ENCODE results near the gene KIFBP.

KIFBP gene

DNA sequence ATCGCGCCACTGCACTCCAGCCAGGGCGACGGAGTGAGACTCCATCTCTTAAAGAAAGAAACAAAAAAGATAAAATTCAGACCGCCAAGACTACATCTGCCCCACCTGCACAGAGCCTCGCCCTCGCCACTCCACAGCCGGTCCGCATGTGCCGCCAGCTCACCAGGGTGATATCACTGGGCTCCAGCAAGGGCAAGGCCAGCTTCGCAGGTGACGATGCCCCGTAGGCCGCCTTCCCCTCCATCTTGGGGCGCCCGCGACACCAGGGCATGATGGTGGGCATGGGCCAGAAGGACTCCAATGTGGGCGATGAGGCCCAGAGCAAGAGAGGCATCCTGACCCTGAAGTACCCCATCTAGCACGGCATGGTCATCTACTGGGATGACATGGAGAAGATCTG is 34.0 kb downstream of the KIFBP start:
- peak overlapping the region in 1 of 2 donors; percentile 68 for H3K4me3 ChIP-seq (ENCODE audit: low read length in 2 of 2)
- peak overlapping the region; percentile 79 for H4K91ac ChIP-seq (ENCODE audit: low read depth, low read length, poor library complexity)
- no peak overlapping the region for H3K4me2 ChIP-seq (ENCODE audit: insufficient read depth, low read length, poor library complexity, severe bottlenecking)
- no peak overlapping the region for H3K27ac ChIP-seq (replicated peaks; ENCODE audit: low read length)
- no peaks in the 10 kb centered on the region for H3K27me3 ChIP-seq (ENCODE audit: control insufficient read depth in 3 of 3, insufficient read depth in 3 of 3, low read depth in 1 of 3, low read length in 3 of 3)
- H3K36me3 ChIP-seq (replicated peaks in 1 of 2; ENCODE audit: control insufficient read depth in 2 of 2, insufficient read depth in 2 of 2, low read length in 2 of 2) = peaks cover 0 to 7% of the 10 kb centered on the region in 2 donors
- H3K23ac ChIP-seq (ENCODE audit: low read depth, low read length, poor library complexity) = no peak overlapping the region
- H4K8ac ChIP-seq (ENCODE audit: low read depth, low read length) = no peak overlapping the region
- H2AFZ ChIP-seq (ENCODE audit: low read length) = no peak overlapping the region
- H2BK120ac ChIP-seq (ENCODE audit: low read depth, low read length) = no peak overlapping the region
- H2BK12ac ChIP-seq (ENCODE audit: low read length) = no peak overlapping the region
- H3K4ac ChIP-seq (ENCODE audit: low read length) = no peak overlapping the region
- DNase-seq (ENCODE audit: low spot score) = no peak
- no peaks in the 10 kb centered on the region for H3K9me3 ChIP-seq (replicated peaks in 1 of 2; ENCODE audit: control insufficient read depth in 2 of 2, insufficient read depth in 1 of 2, low read depth in 1 of 2, low read length in 2 of 2)
- H3K18ac ChIP-seq (ENCODE audit: low read length) = no peak overlapping the region
- H3K14ac ChIP-seq (ENCODE audit: low read length) = no peak overlapping the region
- H2AK5ac ChIP-seq (ENCODE audit: low read depth, low read length) = no peak overlapping the region
- H3K4me1 ChIP-seq (ENCODE audit: control insufficient read depth in 2 of 2, insufficient read depth in 1 of 2, low read depth in 1 of 2, low read length in 2 of 2) = no peaks in the 10 kb centered on the region
- no CpG with 5 or more reads among the region's 19 CpGs for WGBS, 2 donors (ENCODE audit: extremely low coverage in 2 of 2, insufficient read length in 2 of 2, insufficient replicate concordance in 1 of 2)
- H3K79me1 ChIP-seq (ENCODE audit: low read depth, low read length) = no peaks in the 10 kb centered on the region
- H3K9ac ChIP-seq (ENCODE audit: low read depth, low read length, poor library complexity) = no peak overlapping the region
- H2BK5ac ChIP-seq (ENCODE audit: low read length) = no peak overlapping the region
- H2BK15ac ChIP-seq (ENCODE audit: low read length) = no peak overlapping the region

DNA sequence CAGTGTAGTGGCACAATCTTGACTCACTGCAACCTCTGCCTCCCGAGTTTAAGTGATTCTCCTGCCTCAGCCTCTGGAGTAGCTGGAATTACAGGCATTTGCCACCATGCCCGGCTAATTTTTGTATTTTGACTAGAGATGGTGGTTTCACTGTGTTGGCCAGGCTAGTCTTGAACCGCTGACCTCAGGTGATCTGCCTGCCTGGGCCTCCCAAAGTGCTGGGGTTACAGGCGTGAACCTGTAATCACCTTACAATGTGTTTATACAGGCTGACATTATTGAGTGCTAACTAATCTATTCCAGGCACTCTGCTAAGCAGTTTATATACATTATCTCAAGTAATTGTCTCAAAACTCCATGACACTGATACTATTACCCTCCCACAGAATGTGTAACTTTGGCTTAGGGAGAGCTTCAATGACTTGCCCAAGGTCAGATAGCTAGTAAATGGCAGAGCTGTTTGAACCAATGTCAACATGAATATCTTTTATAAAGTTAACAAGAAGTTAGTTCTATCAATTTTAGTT is 36.8 kb downstream of the KIFBP start:
- H2AK5ac ChIP-seq (ENCODE audit: low read depth, low read length) = no peak overlapping the region
- H3K4me2 ChIP-seq (ENCODE audit: insufficient read depth, low read length, poor library complexity, severe bottlenecking) = no peak overlapping the region
- no peak overlapping the region for H3K18ac ChIP-seq (ENCODE audit: low read length)
- H4K91ac ChIP-seq (ENCODE audit: low read depth, low read length, poor library complexity) = no peak overlapping the region
- H3K9me3 ChIP-seq (replicated peaks in 1 of 2; ENCODE audit: control insufficient read depth in 2 of 2, insufficient read depth in 1 of 2, low read depth in 1 of 2, low read length in 2 of 2) = peaks cover 5 to 7% of the 10 kb centered on the region in 2 donors
- H3K14ac ChIP-seq (ENCODE audit: low read length) = no peak overlapping the region
- H3K4me3 ChIP-seq (ENCODE audit: low read length in 2 of 2) = no peak overlapping the region
- no peaks in the 10 kb centered on the region for H3K79me1 ChIP-seq (ENCODE audit: low read depth, low read length)
- WGBS, 2 donors (ENCODE audit: extremely low coverage in 2 of 2, insufficient read length in 2 of 2, insufficient replicate concordance in 1 of 2) = no CpG with 5 or more reads among the region's 4 CpGs
- H3K27me3 ChIP-seq (ENCODE audit: control insufficient read depth in 3 of 3, insufficient read depth in 3 of 3, low read depth in 1 of 3, low read length in 3 of 3) = peaks cover 0 to 3% (median 0%) of the 10 kb centered on the region in 3 experiments
- no peaks in the 10 kb centered on the region for H3K36me3 ChIP-seq (replicated peaks in 1 of 2; ENCODE audit: control insufficient read depth in 2 of 2, insufficient read depth in 2 of 2, low read length in 2 of 2)
- DNase-seq (ENCODE audit: low spot score) = no peak
- H3K4ac ChIP-seq (ENCODE audit: low read length) = no peak overlapping the region
- no peak overlapping the region for H2BK120ac ChIP-seq (ENCODE audit: low read depth, low read length)
- no peak overlapping the region for H2BK12ac ChIP-seq (ENCODE audit: low read length)
- no peak overlapping the region for H3K23ac ChIP-seq (ENCODE audit: low read depth, low read length, poor library complexity)
- no peak overlapping the region for H2AFZ ChIP-seq (ENCODE audit: low read length)
- H2BK15ac ChIP-seq (ENCODE audit: low read length) = no peak overlapping the region
- no peak overlapping the region for H4K8ac ChIP-seq (ENCODE audit: low read depth, low read length)
- no peaks in the 10 kb centered on the region for H3K4me1 ChIP-seq (ENCODE audit: control insufficient read depth in 2 of 2, insufficient read depth in 1 of 2, low read depth in 1 of 2, low read length in 2 of 2)
- H3K9ac ChIP-seq (ENCODE audit: low read depth, low read length, poor library complexity) = no peak overlapping the region
- H2BK5ac ChIP-seq (ENCODE audit: low read length) = no peak overlapping the region
- no peak overlapping the region for H3K27ac ChIP-seq (replicated peaks; ENCODE audit: low read length)

DNA sequence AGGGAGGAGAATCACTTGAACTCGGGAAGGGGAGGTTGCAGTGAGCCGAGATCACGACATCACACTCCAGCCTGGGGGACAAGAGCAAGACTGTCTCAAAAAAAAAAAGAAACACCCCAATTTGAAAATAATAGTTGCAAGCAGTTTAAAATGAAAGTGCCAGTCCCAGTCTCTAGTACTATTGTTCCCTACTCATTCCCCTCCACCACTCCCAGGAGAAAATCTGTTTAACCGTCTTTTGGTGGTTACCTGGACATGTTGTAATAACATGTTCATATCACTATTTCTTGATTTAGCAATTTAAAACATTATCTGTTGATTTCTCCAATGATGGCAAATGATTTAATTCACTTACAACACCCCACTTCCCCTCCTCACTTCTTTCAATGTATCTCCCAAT is 44.7 kb downstream of the KIFBP start:
- Histone ChIP-seq H3K14ac (ENCODE audit: low read length) (no peak overlapping the region), H3K27me3 (ENCODE audit: control insufficient read depth in 3 of 3, insufficient read depth in 3 of 3, low read depth in 1 of 3, low read length in 3 of 3) (peaks cover 0 to 3% (median 0%) of the 10 kb centered on the region in 3 experiments), H3K27ac (replicated peaks; ENCODE audit: low read length) (no peak overlapping the region), H3K36me3 (replicated peaks in 1 of 2; ENCODE audit: control insufficient read depth in 2 of 2, insufficient read depth in 2 of 2, low read length in 2 of 2) (no peaks in the 10 kb centered on the region), H3K9me3 (replicated peaks in 1 of 2; ENCODE audit: control insufficient read depth in 2 of 2, insufficient read depth in 1 of 2, low read depth in 1 of 2, low read length in 2 of 2) (peaks cover 5 to 9% of the 10 kb centered on the region in 2 donors), H3K4me3 (ENCODE audit: low read length in 2 of 2) (no peak overlapping the region), H2BK5ac (ENCODE audit: low read length) (no peak overlapping the region), H2BK120ac (ENCODE audit: low read depth, low read length) (no peak overlapping the region), H3K9ac (ENCODE audit: low read depth, low read length, poor library complexity) (no peak overlapping the region), H3K4me1 (ENCODE audit: control insufficient read depth in 2 of 2, insufficient read depth in 1 of 2, low read depth in 1 of 2, low read length in 2 of 2) (no peaks in the 10 kb centered on the region), H2AK5ac (ENCODE audit: low read depth, low read length) (no peak overlapping the region), H2BK15ac (ENCODE audit: low read length) (no peak overlapping the region), H3K79me1 (ENCODE audit: low read depth, low read length) (no peaks in the 10 kb centered on the region), H3K18ac (ENCODE audit: low read length) (no peak overlapping the region), H3K23ac (ENCODE audit: low read depth, low read length, poor library complexity) (no peak overlapping the region), H2BK12ac (ENCODE audit: low read length) (no peak overlapping the region), H3K4me2 (ENCODE audit: insufficient read depth, low read length, poor library complexity, severe bottlenecking) (no peak overlapping the region), H4K8ac (ENCODE audit: low read depth, low read length) (no peak overlapping the region), H4K91ac (ENCODE audit: low read depth, low read length, poor library complexity) (no peak overlapping the region), H2AFZ (ENCODE audit: low read length) (no peak overlapping the region), H3K4ac (ENCODE audit: low read length) (no peak overlapping the region)
- DNase-seq (ENCODE audit: low spot score) = no peak
- no CpG with 5 or more reads among the region's 4 CpGs for WGBS, 2 donors (ENCODE audit: extremely low coverage in 2 of 2, insufficient read length in 2 of 2, insufficient replicate concordance in 1 of 2)

DNA sequence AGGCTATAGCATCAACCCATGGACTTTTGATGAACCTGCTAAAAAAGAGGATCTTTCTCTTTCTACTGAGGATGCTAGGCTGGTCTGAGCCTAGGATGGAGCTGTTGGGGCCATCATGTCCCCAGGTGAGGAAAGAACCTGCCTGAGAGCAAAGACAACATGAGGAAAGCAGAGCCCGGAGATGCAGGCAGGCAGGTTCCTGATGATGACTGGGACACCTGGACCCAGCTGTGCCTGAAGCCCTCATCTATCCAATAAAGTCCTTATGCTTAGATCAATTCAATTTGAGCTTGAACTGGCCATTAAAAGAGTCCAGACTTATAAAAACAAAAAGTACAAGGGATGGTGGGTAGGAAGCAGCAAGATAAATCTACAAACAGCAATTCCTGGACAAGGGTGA is 48.9 kb downstream of the KIFBP start:
- Histone ChIP-seq H3K27ac (replicated peaks; ENCODE audit: low read length) (no peak overlapping the region), H3K9ac (ENCODE audit: low read depth, low read length, poor library complexity) (no peak overlapping the region), H3K9me3 (replicated peaks in 1 of 2; ENCODE audit: control insufficient read depth in 2 of 2, insufficient read depth in 1 of 2, low read depth in 1 of 2, low read length in 2 of 2) (no peaks in the 10 kb centered on the region), H2BK12ac (ENCODE audit: low read length) (no peak overlapping the region), H2BK120ac (ENCODE audit: low read depth, low read length) (no peak overlapping the region), H4K91ac (ENCODE audit: low read depth, low read length, poor library complexity) (no peak overlapping the region), H3K14ac (ENCODE audit: low read length) (no peak overlapping the region), H3K18ac (ENCODE audit: low read length) (no peak overlapping the region), H2AFZ (ENCODE audit: low read length) (no peak overlapping the region), H2AK5ac (ENCODE audit: low read depth, low read length) (no peak overlapping the region), H3K4ac (ENCODE audit: low read length) (no peak overlapping the region), H2BK15ac (ENCODE audit: low read length) (no peak overlapping the region), H2BK5ac (ENCODE audit: low read length) (no peak overlapping the region), H3K79me1 (ENCODE audit: low read depth, low read length) (no peaks in the 10 kb centered on the region), H3K4me1 (ENCODE audit: control insufficient read depth in 2 of 2, insufficient read depth in 1 of 2, low read depth in 1 of 2, low read length in 2 of 2) (no peaks in the 10 kb centered on the region), H3K36me3 (replicated peaks in 1 of 2; ENCODE audit: control insufficient read depth in 2 of 2, insufficient read depth in 2 of 2, low read length in 2 of 2) (no peaks in the 10 kb centered on the region), H3K4me2 (ENCODE audit: insufficient read depth, low read length, poor library complexity, severe bottlenecking) (no peak overlapping the region), H3K27me3 (ENCODE audit: control insufficient read depth in 3 of 3, insufficient read depth in 3 of 3, low read depth in 1 of 3, low read length in 3 of 3) (no peaks in the 10 kb centered on the region), H3K23ac (ENCODE audit: low read depth, low read length, poor library complexity) (no peak overlapping the region), H4K8ac (ENCODE audit: low read depth, low read length) (no peak overlapping the region), H3K4me3 (ENCODE audit: low read length in 2 of 2) (no peak overlapping the region)
- no peak for DNase-seq (ENCODE audit: low spot score)
- WGBS, 2 donors (ENCODE audit: extremely low coverage in 2 of 2, insufficient read length in 2 of 2, insufficient replicate concordance in 1 of 2) = no CpG with 5 or more reads among the region's 1 CpG
